Right ventricle myocardium superior (tissue), 1 donor: Measurements from ENCODE around the gene ADGRV1. TPM values are rescaled to one million over a fixed set of nuclear protein-coding genes. Genes with fewer than 3 reads are reported as not detected.

Experiments
- ATAC-seq: fragments of 200-7000 bp; cut with Tn5 transposase; one replicate; pipeline ENCODE4 v1.9.1; 2020; ENCODE audit warnings: mild to moderate bottlenecking; ENCODE audit not compliant: poor library complexity
- DNase-seq: peaks from one replicate; pipeline ENCODE4 v3.0.0-alpha.2; 2020
- intact Hi-C: fragments of 100-400 bp; cut with DNase I; formaldehyde crosslinking; loops from one replicate; pipeline ENCODE4 v1.11.2; 2022
- total RNA-seq: library from RNA; stranded (reverse); fragmentation: NEBNext Ultra II Directional; extraction: Animal tissue kit (Norgen Biotek cat#: 25700); gene quantifications from one replicate; pipeline ENCODE4 v1.2.1, GENCODE V29; 2021
- donor health status: DM: no; HTN: yes; CAD: no; lungs with severe emphysema.

ADGRV1 gene
- total RNA-seq, 1 donor from 2014 or later = not detected

DNA sequence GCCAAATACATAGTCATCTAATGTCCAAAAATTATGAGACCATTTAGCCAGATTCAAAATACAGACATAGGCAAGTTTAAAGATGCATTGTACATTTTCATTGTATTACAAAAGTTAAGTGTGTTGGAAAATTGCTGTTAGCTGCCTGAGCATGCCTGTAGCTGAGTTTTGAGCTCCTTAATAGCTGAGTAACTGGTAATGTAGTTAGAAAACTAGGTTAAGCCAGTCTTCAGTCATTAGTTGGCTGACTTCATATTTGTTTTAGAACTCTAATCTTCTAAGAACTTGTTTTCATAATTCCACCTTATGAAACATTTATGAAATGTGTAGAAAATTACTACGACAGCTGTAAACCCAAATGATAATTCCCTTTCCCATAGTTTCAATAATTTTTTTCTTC lies 531.2 kb downstream of the ADGRV1 start:
- intact Hi-C loops = loop anchor here (10.0 kb wide), 1 partner anchor 155 kb away; no protein-coding TSS in a partner anchor
- DNase-seq (no peak), ATAC-seq (no peak)

DNA sequence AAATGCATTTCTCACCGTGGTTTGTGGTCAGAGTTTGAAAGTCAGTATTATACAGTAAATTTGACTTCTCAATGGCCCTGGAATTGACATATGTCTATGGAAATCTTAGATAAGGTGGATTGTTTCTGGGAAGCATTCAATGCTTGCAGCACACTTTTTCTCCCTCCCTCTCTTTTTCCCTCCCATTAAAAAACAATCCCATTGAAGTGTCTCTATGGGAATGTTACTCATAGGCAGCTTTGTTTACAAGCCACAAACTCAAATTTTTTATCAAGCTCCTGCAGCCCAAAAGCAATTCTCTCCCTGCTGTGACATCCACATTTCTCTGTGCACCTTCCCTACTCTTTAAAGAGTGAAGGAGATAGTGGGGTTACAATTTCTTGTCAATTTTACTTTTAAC lies 532.4 kb downstream of the ADGRV1 start:
- ATAC-seq (no peak), DNase-seq (no peak)
- intact Hi-C loops = loop anchor here (10.0 kb wide), 1 partner anchor 156 kb away; no protein-coding TSS in a partner anchor

DNA sequence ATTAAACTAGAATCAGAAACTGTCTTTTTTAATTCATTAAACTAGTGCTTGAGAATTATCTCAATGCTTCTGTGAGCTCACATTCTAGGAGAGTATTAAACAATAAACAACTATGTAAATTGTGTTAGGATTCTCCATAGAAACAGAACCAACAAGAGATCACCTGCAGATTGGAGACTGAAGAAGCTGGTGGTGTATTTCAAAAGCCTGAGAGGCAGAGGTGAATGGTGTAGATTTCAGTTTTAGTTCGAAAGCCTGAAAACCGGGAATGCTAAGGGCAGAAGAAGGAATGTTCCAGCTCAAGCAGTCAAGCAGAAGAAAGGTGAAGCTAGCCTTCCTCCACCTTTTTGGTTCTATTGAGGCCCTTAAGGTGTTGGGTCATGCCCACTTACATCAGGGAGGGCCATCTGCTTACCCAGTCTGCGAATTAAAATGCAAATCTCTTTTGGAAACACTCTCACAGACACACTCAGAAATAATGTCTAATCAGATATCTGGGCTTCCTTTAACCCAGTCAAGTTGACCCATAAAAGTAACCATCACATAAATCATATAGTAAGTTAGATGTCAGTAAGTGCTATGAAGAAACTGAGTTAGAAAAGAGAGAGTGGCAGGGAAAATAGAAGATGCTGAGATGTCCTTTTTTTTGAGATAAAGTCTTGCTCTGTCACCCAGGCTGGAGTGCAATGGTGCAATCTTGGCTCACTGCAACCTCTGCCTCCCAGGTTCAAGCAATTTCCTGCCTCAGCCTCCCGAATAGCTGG lies 533.1 kb downstream of the ADGRV1 start:
- intact Hi-C loops = loop anchor here (10.0 kb wide), 1 partner anchor 157 kb away; no protein-coding TSS in a partner anchor
- ATAC-seq (no peak), DNase-seq (no peak)

DNA sequence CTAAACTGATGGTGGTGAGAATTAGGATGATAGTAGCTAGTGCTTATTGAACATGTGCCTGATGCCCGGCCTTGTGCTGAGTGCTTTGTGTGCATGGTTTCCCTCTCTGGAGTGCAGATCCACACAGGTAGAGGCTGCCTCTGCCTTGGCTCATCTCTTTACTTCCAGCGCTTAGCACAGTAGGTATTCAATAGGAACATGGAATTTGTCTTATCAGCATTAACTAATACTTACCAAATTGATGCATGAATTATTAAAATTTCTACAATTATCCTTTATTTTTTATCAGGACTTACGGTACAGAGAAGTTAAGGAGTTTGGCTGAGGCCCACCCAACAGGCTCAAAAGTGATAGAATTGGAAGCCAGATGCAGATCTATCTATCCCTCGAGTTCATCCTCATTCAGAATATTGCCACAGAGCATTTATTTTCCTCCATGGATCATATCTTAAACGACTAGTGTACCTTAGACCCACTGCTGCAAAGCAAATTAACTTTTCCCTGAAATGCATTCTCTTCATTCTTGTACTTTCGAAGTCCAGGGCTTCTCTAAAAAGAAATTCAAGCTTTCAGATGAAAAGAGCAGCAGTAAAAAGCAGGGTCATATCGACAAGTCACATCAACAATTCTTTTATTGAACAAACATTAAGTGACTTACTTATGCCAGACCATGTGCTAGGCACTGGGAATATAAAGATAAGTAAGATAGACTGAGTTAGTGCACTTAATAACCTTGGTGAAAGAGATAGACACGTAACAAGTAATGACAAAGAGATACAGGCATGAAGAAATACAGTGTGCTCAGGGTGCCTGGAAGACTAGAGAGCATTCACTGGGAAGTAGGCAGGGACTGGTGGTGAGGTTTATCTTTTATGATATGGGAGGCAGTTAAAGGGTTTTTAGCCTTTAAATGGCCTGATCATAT lies 534.5 kb downstream of the ADGRV1 start:
- DNase-seq (no peak), ATAC-seq (no peak)
- intact Hi-C loops = loop anchor here (10.0 kb wide), 1 partner anchor 158 kb away; no protein-coding TSS in a partner anchor

DNA sequence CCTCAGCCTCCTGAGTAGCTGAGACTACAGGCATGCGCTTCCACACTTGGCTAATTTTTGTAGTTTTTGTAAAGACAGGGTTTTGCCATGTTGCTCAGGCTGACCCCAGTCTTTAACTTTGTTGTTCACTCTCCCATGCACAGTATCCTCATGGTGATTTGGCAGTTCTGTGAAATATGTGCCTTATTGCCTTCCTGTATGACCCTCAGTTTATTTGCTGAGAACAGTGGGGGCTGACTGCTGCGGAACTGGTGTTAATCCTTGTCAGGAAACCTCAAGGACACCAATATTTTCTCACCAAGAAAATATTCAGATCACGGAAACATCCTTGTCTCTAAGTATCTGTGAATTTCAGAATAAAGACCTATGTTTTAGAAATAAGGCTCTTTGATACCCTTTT lies 536.7 kb downstream of the ADGRV1 start:
- DNase-seq = no peak
- intact Hi-C loops = loop anchor here (10.0 kb wide), 1 partner anchor 161 kb away; no protein-coding TSS in a partner anchor
- no peak for ATAC-seq

DNA sequence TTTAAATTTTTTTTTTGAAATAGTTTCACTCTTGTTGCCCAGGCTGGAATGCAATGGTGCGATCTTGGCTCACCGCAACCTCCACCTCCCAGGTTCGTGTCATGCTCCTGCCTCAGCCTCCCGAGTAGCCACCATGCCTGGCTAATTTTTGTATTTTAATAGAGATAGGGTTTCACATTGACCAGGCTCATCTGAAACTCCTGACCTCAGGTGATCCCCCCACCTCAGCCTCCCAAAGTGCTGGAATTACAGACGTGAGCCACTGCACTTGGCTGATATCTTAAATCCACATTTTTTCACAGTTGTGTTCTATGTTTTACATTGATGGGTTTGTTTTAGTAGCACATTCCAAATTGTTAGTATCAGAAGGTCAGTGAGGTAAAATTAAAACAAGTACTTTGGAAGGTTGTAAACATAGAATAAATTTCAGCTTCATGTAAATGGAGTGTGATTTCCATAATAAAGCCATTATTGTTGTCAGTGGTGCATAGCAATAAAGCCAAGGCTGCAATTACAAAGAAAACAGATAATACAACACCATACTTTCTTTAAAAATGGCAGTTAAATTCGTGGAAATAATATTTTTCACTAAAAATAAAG lies 537.3 kb downstream of the ADGRV1 start:
- intact Hi-C loops = loop anchor here (10.0 kb wide), 1 partner anchor 161 kb away; no protein-coding TSS in a partner anchor
- DNase-seq (no peak), ATAC-seq (no peak)

DNA sequence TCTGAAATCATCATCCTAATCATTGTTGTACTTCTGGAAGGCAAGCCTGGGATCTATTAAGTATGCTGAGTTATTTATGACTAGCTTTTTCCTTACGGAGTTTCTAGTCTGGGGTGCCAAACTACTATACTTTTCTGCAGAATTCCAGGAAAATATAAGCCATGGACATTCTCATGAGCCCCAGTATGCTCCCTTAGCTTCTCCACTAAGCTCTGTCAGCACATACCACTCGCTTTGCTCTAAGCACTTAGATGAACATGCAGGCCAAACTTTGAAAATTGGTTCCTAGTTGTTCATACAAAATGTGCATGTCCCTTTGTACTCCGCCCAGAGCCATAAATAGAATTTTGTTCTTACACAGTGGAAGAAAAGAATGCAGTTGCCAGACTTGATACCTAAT lies 539.9 kb downstream of the ADGRV1 start:
- intact Hi-C loops = loop anchor here (10.0 kb wide), 1 partner anchor 164 kb away; no protein-coding TSS in a partner anchor
- ATAC-seq (peak; percentile 82), DNase-seq (no peak)

DNA sequence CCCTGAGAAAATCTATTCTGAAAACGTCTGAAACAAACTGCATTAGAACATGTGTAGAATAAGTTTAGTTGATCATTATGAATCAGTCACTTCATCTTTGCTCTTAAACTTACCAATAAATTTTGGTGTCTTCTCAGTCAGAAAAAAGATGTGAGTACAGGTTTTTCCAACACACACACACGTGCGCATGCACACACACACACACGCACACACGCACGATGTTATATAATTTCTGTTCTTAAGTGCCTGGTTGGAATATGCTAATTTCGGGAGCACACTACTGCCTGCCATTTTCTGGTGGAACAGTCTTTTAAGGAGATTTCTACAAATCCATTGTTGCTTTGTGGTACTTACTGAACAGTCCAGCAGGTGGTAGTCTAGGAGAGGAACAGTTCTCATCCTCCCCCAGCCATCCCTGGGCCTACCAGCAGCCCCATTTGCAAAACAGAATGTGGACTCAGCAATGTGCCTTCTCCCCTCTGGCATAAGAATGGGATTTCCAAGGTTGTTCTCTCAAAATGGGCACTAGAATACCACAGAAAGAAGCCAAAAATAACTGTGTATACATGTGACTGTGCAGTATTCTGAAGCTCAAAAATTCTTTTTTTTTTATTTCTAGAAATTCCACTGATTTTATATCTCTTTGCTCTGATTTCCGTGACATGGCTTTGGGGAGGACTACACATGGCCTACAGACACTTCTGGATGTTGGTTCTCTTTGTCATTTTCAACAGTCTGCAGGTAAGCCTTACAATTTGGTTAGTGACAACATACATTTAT lies 543.2 kb downstream of the ADGRV1 start:
- intact Hi-C loops = loop anchor here (2.0 to 5.0 kb wide), 2 partner anchors 126 to 283 kb away; no protein-coding TSS in a partner anchor
- DNase-seq = peak; percentile 72
- peak; percentile 94 for ATAC-seq

DNA sequence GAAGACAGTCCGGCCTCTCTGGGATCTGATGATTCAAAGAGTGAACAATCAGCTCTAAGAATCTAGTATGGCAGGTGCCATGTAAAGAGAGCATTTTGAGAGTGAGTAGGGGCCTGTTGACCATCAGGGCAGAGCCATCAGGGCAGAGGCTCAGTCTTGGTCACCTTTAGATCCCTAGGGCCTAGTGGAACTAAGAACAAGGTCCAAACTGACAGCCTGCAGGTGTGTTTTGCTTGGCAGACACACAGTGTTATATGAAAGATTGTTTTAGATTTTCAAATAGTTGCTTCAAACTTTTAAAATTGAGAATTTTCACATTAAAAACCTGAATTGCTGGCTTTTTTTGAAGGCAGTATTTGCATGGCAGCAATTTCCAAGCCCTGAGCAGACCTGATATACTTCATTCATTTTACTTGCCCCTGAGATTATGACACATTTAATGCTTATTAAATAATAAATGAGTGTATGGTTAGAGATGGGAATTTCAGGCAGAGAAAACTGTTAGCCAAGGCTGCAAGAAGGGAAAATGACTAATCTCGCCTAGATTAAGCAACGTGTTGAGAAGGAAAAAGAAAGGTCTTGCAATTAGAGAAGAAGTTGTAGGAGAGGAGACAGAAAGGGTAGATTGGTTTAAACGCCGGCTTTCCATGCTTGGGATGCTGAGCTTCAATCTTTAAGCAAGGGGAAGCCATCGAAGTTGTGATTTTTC lies 544.9 kb downstream of the ADGRV1 start:
- ATAC-seq = no peak

DNA sequence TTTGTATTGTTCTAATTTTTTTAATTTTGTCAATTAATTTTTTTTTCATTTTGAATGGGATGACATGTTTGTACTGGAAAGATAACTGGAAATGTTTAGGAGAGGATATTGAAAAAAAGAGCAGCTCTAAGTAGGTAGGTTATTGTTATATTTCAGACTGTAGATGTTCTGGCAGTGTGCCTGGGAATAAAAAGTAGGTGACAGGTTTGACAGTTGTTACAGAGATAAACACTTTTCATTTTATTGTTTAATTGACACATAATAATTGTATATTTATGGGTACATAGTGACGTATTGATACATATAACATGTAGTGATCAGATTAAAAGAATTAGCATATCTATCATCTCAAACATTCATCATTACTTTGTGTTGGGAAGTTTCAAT lies 545.5 kb downstream of the ADGRV1 start:
- intact Hi-C loops = loop anchor here (5.0 kb wide), 1 partner anchor 123 kb away; no protein-coding TSS in a partner anchor
- DNase-seq (no peak), ATAC-seq (no peak)

More for the DNA sequence above, 544.9 kb downstream of the ADGRV1 start:
- no peak for DNase-seq
- intact Hi-C loops = loop anchor here (5.0 kb wide), 1 partner anchor 124 kb away; no protein-coding TSS in a partner anchor

DNA sequence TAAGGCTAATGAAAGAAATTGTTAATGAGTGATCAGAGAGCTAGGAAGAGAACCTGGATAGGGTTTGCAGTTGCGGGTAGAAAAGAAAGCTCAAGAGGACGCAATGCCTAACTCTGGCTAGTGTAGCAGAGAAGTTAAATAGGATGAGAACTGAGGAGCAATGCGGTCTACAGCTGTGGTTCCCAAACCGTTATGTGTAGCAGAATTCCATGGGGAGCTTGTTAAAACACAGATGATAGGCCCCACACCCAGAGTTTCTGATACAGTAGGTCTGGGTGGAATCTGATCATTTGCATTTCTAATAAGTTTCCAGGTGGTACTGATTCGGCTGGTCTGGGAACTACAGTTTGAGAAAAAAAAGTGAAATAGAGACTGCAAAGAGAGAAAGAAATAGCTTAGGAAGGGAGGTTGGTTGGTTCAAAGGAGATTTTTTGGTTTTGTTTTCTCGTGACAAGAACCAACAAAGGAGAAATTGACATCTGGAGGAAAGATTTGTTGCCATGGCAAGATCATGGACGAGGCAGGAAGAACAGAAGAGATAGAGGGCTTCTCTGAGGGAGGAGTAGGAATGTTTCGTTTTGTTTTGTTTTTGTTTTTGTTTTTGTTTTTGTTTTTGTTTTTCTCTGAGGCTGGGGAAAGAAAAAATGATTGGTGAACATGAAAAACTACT lies 548.4 kb downstream of the ADGRV1 start:
- intact Hi-C loops = no loop called here
- no peak for DNase-seq
- ATAC-seq = no peak

DNA sequence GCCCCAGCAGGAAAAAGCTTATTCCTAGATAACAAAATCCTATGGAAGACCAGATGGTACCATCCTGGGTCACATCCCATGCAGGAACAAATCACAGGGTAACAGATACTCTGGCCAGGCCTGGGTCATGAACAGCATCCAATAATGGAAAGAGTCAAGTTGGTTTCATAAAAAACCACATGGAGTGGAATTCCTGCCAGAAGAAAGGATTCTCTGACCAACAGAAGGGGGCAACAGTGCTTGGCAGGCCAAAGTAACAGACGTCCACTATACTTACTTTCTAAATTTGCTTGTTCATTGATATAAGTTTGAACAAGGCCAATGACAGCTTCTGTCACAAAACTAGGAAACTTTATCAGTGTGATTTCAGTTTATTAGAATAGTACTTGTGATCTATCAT lies 551.0 kb downstream of the ADGRV1 start:
- ATAC-seq (no peak), DNase-seq (no peak)
- intact Hi-C loops = no loop called here

DNA sequence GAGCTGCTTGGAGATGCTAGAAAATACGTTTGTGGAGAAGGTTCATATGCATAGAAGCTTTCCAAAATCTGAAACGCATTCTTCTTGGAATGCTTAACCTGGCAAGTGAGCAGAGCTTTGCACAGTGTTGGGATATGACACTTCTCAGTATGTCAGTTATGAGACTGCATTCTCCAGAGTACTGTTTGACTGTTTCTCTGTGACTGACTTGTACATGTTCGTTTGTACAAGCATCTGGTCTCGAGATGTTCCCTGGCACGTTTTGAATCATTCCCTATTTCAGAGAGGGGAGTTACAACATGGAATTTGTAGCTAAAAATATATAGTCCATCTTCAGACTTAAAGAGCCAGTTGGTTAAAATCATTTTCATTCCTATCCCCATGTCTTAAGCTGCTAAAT lies 552.1 kb downstream of the ADGRV1 start:
- ATAC-seq = peak; percentile 88
- intact Hi-C loops = no loop called here
- no peak for DNase-seq

DNA sequence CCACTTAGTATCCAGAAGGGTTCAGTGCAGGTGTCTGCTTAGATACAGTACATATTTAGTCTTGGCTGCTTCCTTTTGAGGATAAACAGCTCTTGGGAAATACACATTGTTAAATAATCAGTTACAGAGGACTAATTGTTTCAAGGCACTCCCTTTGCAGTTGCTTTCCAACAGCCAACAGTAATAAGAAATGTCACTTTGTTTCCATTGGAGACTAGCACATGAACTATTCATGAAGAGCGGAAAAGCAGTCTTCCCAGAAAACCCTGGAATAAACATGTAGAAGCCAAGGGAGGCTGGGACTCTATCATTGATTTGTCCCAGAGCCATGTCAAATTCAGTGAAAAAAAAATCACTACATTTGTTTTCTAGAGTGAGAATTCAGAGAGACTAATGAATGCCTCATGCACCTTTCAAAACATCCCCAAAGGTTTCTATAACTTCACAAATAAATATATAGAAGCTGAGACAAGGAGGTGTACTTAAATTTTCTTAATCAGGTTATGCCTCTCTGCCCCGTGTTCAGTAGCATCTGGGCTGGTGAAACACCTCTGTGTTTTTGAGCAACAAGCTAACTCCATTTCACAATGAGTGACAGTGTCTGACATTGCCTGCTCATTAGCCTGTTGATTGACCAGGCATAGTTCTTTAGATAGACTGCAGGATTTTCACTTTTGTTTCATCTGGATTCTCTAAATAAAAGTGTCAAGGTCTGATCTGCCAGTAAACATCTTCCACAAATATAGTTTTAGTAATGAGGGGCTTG lies 553.1 kb downstream of the ADGRV1 start:
- intact Hi-C loops = no loop called here
- DNase-seq (no peak), ATAC-seq (peak; percentile 33)

DNA sequence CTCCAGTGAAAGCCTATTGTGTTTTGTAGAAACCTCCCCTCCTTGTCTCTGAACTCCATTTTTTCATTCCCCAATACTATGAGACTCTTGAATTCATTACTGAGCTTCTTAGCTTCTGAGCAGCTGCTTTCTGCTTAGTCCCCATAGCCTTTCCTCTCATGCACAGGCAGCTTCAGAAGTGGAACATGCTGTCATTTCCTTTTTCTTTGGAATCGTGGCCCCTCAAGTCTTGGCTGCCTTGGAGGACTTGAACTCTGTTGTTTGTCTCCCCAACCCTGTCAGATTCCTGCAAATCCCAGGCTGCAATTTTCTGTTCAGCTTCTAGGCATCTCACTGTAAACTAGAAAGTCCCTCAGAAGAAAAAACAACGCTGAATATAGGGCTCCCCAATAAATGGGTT lies 556.1 kb downstream of the ADGRV1 start:
- ATAC-seq = peak; percentile 47
- intact Hi-C loops = no loop called here
- no peak for DNase-seq

DNA sequence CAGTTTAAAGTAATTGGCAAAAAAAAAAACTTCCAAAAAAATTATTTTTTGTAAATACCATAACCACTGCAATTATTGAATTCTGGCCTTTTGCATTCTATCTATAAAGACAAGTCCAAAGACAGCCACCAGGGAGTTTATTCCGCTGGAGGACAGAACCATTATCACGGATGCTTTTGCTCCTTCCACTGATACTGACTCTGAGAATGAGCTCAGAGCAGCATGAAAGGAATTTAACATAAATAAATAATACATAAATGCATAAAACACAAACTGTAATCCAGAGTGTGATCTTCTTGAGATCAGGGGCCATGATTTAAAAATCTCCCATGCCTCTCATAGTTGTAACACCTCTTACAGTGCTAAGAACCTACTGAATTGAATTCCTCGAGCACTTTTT lies 559.8 kb downstream of the ADGRV1 start:
- intact Hi-C loops = no loop called here
- no peak for ATAC-seq
- no peak for DNase-seq
